Glomerular endothelial cell (primary cell): ENCODE measurements around the gene CGREF1. TPM values are rescaled to one million over a fixed set of nuclear protein-coding genes. Genes with fewer than 3 reads are reported as not detected.

Experiments
- DNase-seq: peaks from one replicate; pipeline ENCODE4 v3.0.0-alpha.2; 2011; ENCODE audit warnings: low read depth, low spot score; ENCODE audit errors: extremely low read depth
- total RNA-seq: library from RNA; depleted of rRNA; stranded (reverse); fragments of >200 nt; gene quantifications from 2 replicates; pipeline ENCODE4 v1.2.3, GENCODE V29; 2015

CGREF1 gene
- total RNA-seq, result 0.87 and 3.4 TPM in 2 replicates

GRCh38 chr2:27118525-27119329 lies at the start of gene CGREF1:
TSS of gene CGREF1 (minus strand) at chr2:27119128. CDS start at chr2:27104366, 14,762 bp downstream.
- DNase-seq, result no peak

GRCh38 chr2:27164960-27165763 lies 46.2 kb upstream of the CGREF1 start:
- DNase-seq, result no peak

GRCh38 chr2:27162151-27163121 lies 43.5 kb upstream of the CGREF1 start:
- DNase-seq, result no peak

- DNase-seq, result no peak
Observed at GRCh38 chr2:27160191-27160590, 41.3 kb upstream of the CGREF1 start.

GRCh38 chr2:27159271-27159670 lies 40.3 kb upstream of the CGREF1 start:
- DNase-seq, result no peak

GRCh38 chr2:27158468-27158867 lies 39.5 kb upstream of the CGREF1 start:
- DNase-seq, result no peak

GRCh38 chr2:27155069-27155520 lies 36.2 kb upstream of the CGREF1 start:
- DNase-seq, result no peak

- no peak for DNase-seq
Observed at GRCh38 chr2:27154488-27154887, 35.6 kb upstream of the CGREF1 start.

- DNase-seq, result no peak
Observed at GRCh38 chr2:27152796-27153464, 34.0 kb upstream of the CGREF1 start.

GRCh38 chr2:27152102-27152795 lies 33.3 kb upstream of the CGREF1 start:
- no peak for DNase-seq

- no peak for DNase-seq
Observed at GRCh38 chr2:27150639-27151230, 31.8 kb upstream of the CGREF1 start.

GRCh38 chr2:27149570-27150405 lies 30.9 kb upstream of the CGREF1 start:
- DNase-seq, result no peak

GRCh38 chr2:27148801-27149439 lies 30.0 kb upstream of the CGREF1 start, which contains the start of gene TCF23:
TSS of gene TCF23 (plus strand) at chr2:27149004. CDS start at chr2:27149134, 130 bp downstream.
- no peak for DNase-seq

GRCh38 chr2:27147935-27148334 lies 29.0 kb upstream of the CGREF1 start:
- no peak for DNase-seq

GRCh38 chr2:27145682-27146081 lies 26.8 kb upstream of the CGREF1 start:
- no peak for DNase-seq

- no peak for DNase-seq
Observed at GRCh38 chr2:27143285-27143684, 24.4 kb upstream of the CGREF1 start.

GRCh38 chr2:27139310-27139709 lies 20.4 kb upstream of the CGREF1 start, which contains the start of gene PRR30:
TSS of gene PRR30 (minus strand) at chr2:27139410. CDS start at chr2:27138329, 1,081 bp downstream.
- no peak for DNase-seq
